Measurements from ENCODE around the gene QRICH1. TPM values are rescaled to one million over a fixed set of nuclear protein-coding genes. Genes with fewer than 3 reads are reported as not detected.

Gene QRICH1
- total and polyA plus RNA-seq, 2 of the 13 experiments (the other 11 are each of a cell fraction or from before 2014, with no cell fraction given): 52.6 to 102 TPM

- TF ChIP-seq POGK (CRISPR knock-in tag; conservative IDR thresholded peaks at IDR 0.05) (peak; percentile 60; the same call in 1 of the 2 replicates), PHF5A (CRISPR knock-in tag; IDR thresholded peaks at IDR 0.05; ENCODE audit: low read depth, unreplicated experiment) (peak; percentile 54), REXO4 (CRISPR knock-in tag; IDR thresholded peaks at IDR 0.05; ENCODE audit: borderline replicate concordance) (no peak), RBAK (CRISPR knock-in tag; IDR thresholded peaks at IDR 0.05) (no peak), ZNF513 (CRISPR knock-in tag; conservative IDR thresholded peaks at IDR 0.05) (no peak), SATB2 (CRISPR knock-in tag; IDR thresholded peaks at IDR 0.05) (no peak), ZNF598 (CRISPR knock-in tag; IDR thresholded peaks at IDR 0.05; ENCODE audit: borderline replicate concordance) (no peak; the same call in 1 of the 2 replicates), ZNF883 (CRISPR knock-in tag; IDR thresholded peaks at IDR 0.05; ENCODE audit: not compliant biosample characterization) (peak; percentile 56), CREB1 (IDR thresholded peaks at IDR 0.05) (peak; percentile 55), CREB1 (CRISPR knock-in tag; IDR thresholded peaks at IDR 0.05) (no peak), HOXA5 (CRISPR knock-in tag; IDR thresholded peaks at IDR 0.05) (no peak; the same call in 1 of the 2 replicates), UBTF (CRISPR knock-in tag; IDR thresholded peaks at IDR 0.05) (peak; percentile 77; the same call in 1 of the 2 replicates), HNF4A (CRISPR knock-in tag; IDR thresholded peaks at IDR 0.05) (peak; percentile 50; the same call in 1 of the 2 replicates), ZNF597 (CRISPR knock-in tag; IDR thresholded peaks at IDR 0.05) (no peak), RBM39 (IDR thresholded peaks at IDR 0.05; ENCODE audit: low read depth, low read length, poor library complexity, severe bottlenecking) (peak; percentile 75), ZNF574 (CRISPR knock-in tag; IDR thresholded peaks at IDR 0.05) (peak; percentile 100), SNAPC2 (CRISPR knock-in tag; IDR thresholded peaks at IDR 0.05) (peak; percentile 60; the same call in 1 of the 2 replicates), NR2F6 (IDR thresholded peaks at IDR 0.05) (no peak), NR2F6 (CRISPR knock-in tag; IDR thresholded peaks at IDR 0.05) (0 out of 2 replicates have a peak, but pooled peaks have one; percentile 43)
These were observed 71.8 kb downstream of the QRICH1 start, which contains the start of gene NDUFAF3 (continued) for GRCh38 chr3:49021813-49022687.

Measured in HepG2 (cell line).